Transverse colon (tissue), 4 donors: ENCODE data around the gene BCKDK. TPM values are rescaled to one million over a fixed set of nuclear protein-coding genes. Genes with fewer than 3 reads are reported as not detected.

Experiments used
- DNase-seq: peaks from one replicate; pipeline ENCODE4 v3.0.0-alpha.2; 2019
- H3K27ac ChIP-seq, 4 donors: fragments of 200-600 bp; sonication (generic); 2 replicates each; pipeline ENCODE4 v1.5.1; 2016 to 2018; ENCODE audit warnings: inconsistent platforms in 4 of 4
- H3K27me3 ChIP-seq: fragments of 200-600 bp; sonication (generic); 2 replicates; pipeline ENCODE4 v1.5.1; 2017; ENCODE audit warnings: inconsistent platforms
- H3K36me3 ChIP-seq, 4 donors: fragments of 200-600 bp; sonication (generic); 2 replicates each; pipeline ENCODE4 v1.5.1; 2017 to 2019; ENCODE audit warnings: inconsistent platforms in 4 of 4
- H3K4me1 ChIP-seq, 4 donors: fragments of 200-600 bp; sonication (generic); 2 replicates each; pipeline ENCODE4 v1.5.1; 2017 to 2020; ENCODE audit warnings: inconsistent platforms in 4 of 4
- H3K4me3 ChIP-seq, 4 donors: fragments of 200-600 bp; sonication (generic); 1 replicate in 1 of 4; 2 replicates in 3 of 4; pipeline versions ENCODE4 v1.5.1 to v1.6.1; 2017 to 2019; ENCODE audit warnings: inconsistent platforms in 4 of 4
- H3K9me3 ChIP-seq, 2 donors: fragments of 200-600 bp; sonication (generic); 2 replicates each; pipeline ENCODE4 v1.5.1; 2017 to 2019; ENCODE audit warnings: inconsistent platforms in 2 of 2
- EP300 ChIP-seq: sonication (generic); formaldehyde crosslinking; IDR thresholded peaks from one replicate; pipeline ENCODE4 v1.6.1; 2017; ENCODE audit warnings: antibody characterized with exemption, low read depth
- POLR2A ChIP-seq: fragments of 450-650 bp; IDR thresholded peaks from one replicate; pipeline ENCODE4 v1.6.1; 2016; ENCODE audit warnings: antibody characterized with exemption, mild to moderate bottlenecking, moderate library complexity
- POLR2AphosphoS5 ChIP-seq, 3 donors: sonication (generic); formaldehyde crosslinking; IDR thresholded peaks; one replicate each; pipeline ENCODE4 v1.6.1; 2016; ENCODE audit warnings: antibody characterized with exemption in 3 of 3
- WGBS, 2 donors: methylation state at CpG; one replicate each; pipeline ENCODE4 v1.1.5; 2018; ENCODE audit warnings: low coverage in 1 of 2; 5-methylcytosine and 5-hydroxymethylcytosine counted together
- in situ Hi-C, 4 donors: fragments of 200-750 bp; cut with MboI; loops; one replicate each; pipeline versions ENCODE4 v1.15.0 to v1.15.1; 2017; ENCODE audit warnings: low sequenced_read_pairs in 3 of 4, low pct_ligation_motif_present in 1 of 4, low pct_unique_long_range_greater_than_20kb in 1 of 4
- intact Hi-C: fragments of 100-400 bp; cut with DNase I; formaldehyde crosslinking; loops from one replicate; pipeline ENCODE4 v1.15.1; 2023; ENCODE audit warnings: low total_unique reads
- total RNA-seq, 4 donors: library from RNA; depleted of rRNA; stranded (reverse); fragments of >200 nt; gene quantifications; one replicate each; pipeline ENCODE4 v1.1.0, GENCODE V29; 2016
- TF ChIP-seq, protein P1 (sequence below), 5 experiments: fragments of 200-600 bp in 3 of 5; fragments of 450-650 bp in 2 of 5; sonication (generic) in 3 of 5; IDR thresholded peaks; 1 replicate in 2 of 5; 2 replicates in 3 of 5; pipeline ENCODE4 v1.5.1; 2016 to 2017; ENCODE audit warnings: antibody characterized with exemption in 5 of 5, inconsistent platforms in 3 of 5, mild to moderate bottlenecking in 2 of 5, moderate library complexity in 1 of 5

BCKDK gene
- total RNA-seq, 4 donors from 2014 or later: 46.8 to 56.5 (median 51.3) TPM

GRCh38 chr16:31113121-31114120 is 5.2 kb downstream of the BCKDK start:
- TF ChIP-seq POLR2AphosphoS5 (IDR thresholded peaks at IDR 0.05): no peak
- no peaks in the 10 kb centered on the region for H3K9me3 ChIP-seq
- peaks cover 0 to 5% (median 3%) of the 10 kb centered on the region in 4 donors for H3K36me3 ChIP-seq
- DNase-seq: no peak
- peak overlapping the region; percentile 92 to 100 (median 96) for H3K27ac ChIP-seq
- no peak overlapping the region for H3K4me3 ChIP-seq
- intact Hi-C loops: no loop called here
- no peaks in the 10 kb centered on the region for H3K27me3 ChIP-seq
- H3K4me1 ChIP-seq: peaks cover 5 to 60% (median 35%) of the 10 kb centered on the region in 4 donors
- in situ Hi-C loops: no loop called here
- WGBS, 2 donors: 61 to 80% methylated on average over 1 to 5 of the region's 5 CpGs

GRCh38 chr16:31114468-31114867 is 6.3 kb downstream of the BCKDK start:
- H3K27ac ChIP-seq: peak overlapping the region; percentile 92 to 100 (median 96)
- peaks cover 12 to 59% (median 35%) of the 10 kb centered on the region in 4 donors for H3K4me1 ChIP-seq

GRCh38 chr16:31117384-31118222 is 9.4 kb downstream of the BCKDK start, which contains the start of gene KAT8:
KAT8 (plus strand) TSS chr16:31117664; CDS start chr16:31117682, 18 bp downstream.
- WGBS, 2 donors: 0% methylated on average over 17 to 64 of the region's 68 CpGs
- intact Hi-C loops: no loop called here
- no peaks in the 10 kb centered on the region for H3K27me3 ChIP-seq
- TF ChIP-seq POLR2AphosphoS5 (IDR thresholded peaks at IDR 0.05) (peak; percentile 90 to 98 (median 98)), POLR2A (peak; percentile 95), EP300 (peak; percentile 80)
- TF ChIP-seq, protein P1, sequence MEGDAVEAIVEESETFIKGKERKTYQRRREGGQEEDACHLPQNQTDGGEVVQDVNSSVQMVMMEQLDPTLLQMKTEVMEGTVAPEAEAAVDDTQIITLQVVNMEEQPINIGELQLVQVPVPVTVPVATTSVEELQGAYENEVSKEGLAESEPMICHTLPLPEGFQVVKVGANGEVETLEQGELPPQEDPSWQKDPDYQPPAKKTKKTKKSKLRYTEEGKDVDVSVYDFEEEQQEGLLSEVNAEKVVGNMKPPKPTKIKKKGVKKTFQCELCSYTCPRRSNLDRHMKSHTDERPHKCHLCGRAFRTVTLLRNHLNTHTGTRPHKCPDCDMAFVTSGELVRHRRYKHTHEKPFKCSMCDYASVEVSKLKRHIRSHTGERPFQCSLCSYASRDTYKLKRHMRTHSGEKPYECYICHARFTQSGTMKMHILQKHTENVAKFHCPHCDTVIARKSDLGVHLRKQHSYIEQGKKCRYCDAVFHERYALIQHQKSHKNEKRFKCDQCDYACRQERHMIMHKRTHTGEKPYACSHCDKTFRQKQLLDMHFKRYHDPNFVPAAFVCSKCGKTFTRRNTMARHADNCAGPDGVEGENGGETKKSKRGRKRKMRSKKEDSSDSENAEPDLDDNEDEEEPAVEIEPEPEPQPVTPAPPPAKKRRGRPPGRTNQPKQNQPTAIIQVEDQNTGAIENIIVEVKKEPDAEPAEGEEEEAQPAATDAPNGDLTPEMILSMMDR (IDR thresholded peaks at IDR 0.05): no peak
- peak within 1 kb of the TSS; percentile 68 to 92 (median 79) for H3K4me3 ChIP-seq
- peaks cover 12 to 57% (median 34%) of the 10 kb centered on the region in 4 donors for H3K4me1 ChIP-seq
- no peaks in the 10 kb centered on the region for H3K9me3 ChIP-seq
- in situ Hi-C loops: no loop called here
- peak within 1 kb of the TSS; percentile 92 to 100 (median 96) for H3K27ac ChIP-seq
- H3K36me3 ChIP-seq: peaks cover 0 to 29% (median 11%) of the 10 kb centered on the region in 4 donors
- peak; percentile 99 for DNase-seq

More at GRCh38 chr16:31114468-31114867, 6.3 kb downstream of the BCKDK start:
- in situ Hi-C loops: no loop called here
- Histone ChIP-seq H3K4me3 (no peak overlapping the region), H3K27me3 (no peaks in the 10 kb centered on the region), H3K36me3 (peaks cover 0 to 5% (median 3%) of the 10 kb centered on the region in 4 donors), H3K9me3 (no peaks in the 10 kb centered on the region)
- DNase-seq: no peak
- WGBS, 2 donors: 20 to 47% methylated on average over 1 to 8 of the region's 8 CpGs
- intact Hi-C loops: no loop called here
- TF ChIP-seq POLR2AphosphoS5 (IDR thresholded peaks at IDR 0.05): peak in 1 of 3 donors; percentile 39
- TF ChIP-seq, protein P1 (IDR thresholded peaks at IDR 0.05): no peak

DNA sequence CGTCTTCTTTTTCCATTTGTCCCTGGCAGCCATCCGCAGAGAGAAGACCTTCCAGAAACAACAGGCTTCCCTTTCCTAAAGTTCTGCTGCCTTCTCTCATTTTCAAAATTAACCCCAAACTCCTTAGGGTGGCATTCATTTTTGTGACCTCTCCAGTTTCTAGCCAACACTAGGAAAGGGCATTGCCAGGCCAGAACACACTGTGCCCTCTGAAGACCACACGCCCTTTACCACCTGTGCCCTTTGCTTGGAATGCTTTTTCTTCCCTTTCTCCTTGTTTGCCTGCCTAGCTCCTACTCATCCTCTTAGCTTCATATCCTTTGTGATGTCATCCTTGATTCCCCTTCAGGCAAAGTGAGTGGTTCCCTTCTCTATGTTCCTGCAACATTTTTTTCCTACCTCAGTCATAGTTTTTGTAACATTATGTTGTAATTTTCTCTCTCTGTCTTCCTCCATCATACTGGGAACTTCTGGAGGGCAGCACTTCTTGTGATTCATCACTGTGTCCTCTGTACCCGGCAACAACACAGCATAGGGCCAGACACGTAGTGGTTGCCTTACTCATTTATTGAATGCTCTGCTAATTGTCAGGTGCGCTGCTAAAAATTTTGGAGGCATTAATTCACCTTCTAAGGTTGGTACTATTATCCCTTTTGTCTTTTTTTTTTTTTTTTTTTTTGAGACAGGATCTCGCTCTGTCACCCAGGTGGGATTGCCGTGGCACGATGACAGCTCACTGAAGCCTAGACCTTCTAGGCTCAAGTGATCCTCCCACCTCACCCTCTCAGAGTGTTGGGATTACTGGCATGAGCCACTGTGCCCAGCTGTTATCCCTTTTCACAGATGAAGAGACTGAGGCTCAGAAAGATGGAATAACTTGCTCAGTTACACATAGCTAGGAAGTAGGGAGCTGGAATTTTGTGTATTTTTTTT is 10.3 kb downstream of the BCKDK start:
- 54 to 69% methylated on average over 3 to 9 of the region's 9 CpGs for WGBS, 2 donors
- peaks cover 0 to 31% (median 13%) of the 10 kb centered on the region in 4 donors for H3K36me3 ChIP-seq

More for the DNA sequence above, 10.3 kb downstream of the BCKDK start:
- Histone ChIP-seq H3K4me1 (peaks cover 12 to 50% (median 32%) of the 10 kb centered on the region in 4 donors), H3K9me3 (no peaks in the 10 kb centered on the region), H3K4me3 (peak overlapping the region; percentile 68 to 92 (median 79)), H3K27me3 (no peaks in the 10 kb centered on the region), H3K27ac (peak overlapping the region; percentile 92 to 100 (median 96))
- intact Hi-C loops: no loop called here
- TF ChIP-seq EP300 (no peak), POLR2AphosphoS5 (IDR thresholded peaks at IDR 0.05) (peak in 1 of 3 donors; percentile 36)
- DNase-seq: no peak
- in situ Hi-C loops: no loop called here
